Measurements from ENCODE around the gene CLTB.

CLTB gene

GRCh38 chr5:176381979-176382378 is 34.4 kb downstream of the CLTB start:
- no peak for DNase-seq

GRCh38 chr5:176381423-176381822 is 34.9 kb downstream of the CLTB start:
- no peak for DNase-seq

GRCh38 chr5:176379881-176380280 is 36.5 kb downstream of the CLTB start:
- DNase-seq = no peak

DNA sequence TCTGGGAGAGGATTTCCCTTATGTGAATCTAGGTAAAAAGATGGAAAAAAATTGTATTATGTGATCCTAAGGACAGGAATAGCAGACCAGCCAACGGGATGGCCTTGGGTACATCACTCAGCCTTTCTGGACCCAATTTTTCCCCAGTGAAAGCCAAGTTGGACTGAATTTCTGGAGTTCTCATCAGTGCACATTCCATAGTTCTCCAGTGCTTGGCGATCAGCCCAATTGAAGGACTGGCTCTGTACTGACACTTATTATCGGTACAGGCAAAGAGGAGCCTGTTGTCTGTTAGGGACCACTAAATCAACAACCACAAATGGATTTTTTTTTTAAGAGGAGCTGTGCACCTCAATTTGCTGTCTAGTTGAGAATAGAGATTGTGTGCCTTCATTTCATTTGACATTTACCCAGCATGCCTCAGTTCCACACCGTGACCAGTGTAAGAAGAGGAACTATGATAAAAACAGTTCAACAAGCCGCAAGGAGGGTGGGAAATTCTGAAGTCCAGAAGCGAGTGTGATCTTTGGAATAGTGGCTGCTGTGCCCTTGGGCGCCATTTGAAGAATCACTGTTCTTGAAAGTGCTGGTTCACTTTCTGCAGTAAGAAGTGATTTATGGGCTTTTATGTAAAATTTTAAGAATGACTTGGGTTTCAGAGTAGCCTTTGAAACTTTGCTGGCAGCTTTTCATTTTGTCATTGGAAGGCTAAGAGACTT is 43.1 kb downstream of the CLTB start:
- DNase-seq = peak; percentile 7 to 20

DNA sequence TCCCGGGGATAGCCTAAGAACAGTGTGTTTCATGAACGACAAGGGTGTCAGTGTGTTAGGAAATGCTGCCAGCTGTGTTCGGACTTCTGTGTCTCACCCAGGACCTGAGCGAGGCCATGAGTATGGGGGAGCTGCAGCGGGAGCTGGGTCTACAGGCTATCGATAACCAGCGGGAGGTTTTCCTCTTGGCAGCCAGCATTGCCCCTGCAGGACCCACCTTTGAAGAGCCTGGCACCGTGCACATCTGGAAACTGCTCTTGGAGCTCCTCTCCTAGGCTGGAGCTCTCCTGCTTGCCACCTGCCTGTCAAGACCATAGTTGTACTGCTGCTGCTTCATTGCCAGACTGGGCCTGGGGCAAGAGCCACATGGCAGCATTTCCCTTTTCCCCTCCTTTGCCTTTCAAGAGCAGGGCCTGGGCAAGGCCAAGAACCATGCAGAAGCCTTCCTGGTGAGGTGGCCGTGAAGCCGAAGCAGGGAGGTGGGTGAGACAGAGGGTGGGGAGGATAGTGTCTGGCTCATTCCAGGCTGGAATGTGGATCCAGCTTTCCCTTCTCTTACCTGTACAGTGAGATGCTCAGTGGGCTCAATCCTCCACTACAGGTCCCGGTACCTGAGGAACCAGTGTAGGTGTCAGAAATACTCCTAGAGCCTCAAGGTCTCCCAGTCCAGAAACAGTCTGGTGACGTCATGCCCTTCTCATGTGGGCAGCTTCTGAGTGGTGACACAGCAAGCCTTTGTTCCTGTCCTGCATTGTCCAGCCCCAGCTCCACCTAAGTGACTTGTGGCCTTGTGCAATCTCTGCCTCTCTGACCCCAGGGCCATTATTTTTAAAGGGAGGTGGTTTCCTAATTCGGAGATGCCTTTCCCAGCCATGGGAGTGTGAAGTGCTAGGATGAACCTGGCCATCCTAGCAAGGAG is 44.5 kb downstream of the CLTB start:
- DNase-seq = peak; percentile 28 to 69

DNA sequence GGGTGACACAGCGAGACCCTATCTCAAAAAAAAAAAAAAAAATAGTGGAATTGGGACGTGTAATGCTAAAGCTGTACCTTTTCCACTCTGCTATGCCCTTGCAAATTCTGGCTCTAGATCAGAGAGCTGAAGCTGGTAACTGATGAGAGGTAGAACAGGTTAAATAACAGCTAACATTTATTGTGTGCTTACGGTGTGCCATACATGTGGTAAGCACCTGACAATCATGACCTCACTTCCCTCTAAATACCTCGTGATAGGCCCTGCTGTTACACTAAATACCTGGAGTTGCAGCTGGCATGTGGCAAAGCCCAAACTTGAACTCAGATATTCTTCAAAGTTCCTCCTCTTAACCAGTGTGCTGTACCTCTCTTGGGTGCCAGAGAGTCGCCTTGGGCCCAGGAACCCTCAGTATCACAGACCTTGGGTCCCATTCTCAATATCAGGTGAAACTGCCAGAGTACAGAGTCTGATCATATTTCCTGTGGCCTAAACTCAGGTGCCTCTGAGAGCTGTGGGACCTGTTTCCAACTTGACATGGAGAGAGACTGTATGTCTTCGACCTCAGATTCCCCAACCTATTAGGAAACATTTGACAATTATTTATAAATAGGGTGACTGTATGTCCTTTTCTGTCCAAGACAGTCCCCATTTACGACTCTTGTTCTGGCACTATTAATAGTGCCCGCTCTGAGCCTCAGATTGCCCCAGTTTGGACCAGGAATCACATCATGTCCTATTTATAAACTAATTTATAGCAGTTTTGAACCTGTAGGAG is 46.2 kb downstream of the CLTB start:
- no peak for DNase-seq

DNA sequence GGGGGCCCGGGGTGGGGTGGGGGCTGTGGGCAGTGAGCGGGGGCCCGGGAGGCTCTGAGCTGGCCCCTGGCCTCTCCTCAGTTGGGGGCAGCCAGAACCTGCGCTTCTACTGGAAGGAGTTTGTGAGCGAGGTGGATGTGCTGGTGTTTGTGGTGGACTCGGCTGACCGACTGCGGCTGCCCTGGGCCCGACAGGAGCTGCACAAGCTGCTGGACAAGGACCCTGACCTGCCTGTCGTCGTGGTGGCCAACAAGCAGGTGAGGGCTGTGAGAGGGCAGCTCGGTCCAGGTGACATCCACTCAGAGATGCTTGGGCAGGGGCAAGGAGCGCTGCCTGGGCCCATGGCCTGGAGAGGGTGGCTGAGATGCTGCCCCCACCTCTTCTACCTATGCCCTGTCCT is 47.6 kb downstream of the CLTB start:
- DNase-seq = no peak

DNA sequence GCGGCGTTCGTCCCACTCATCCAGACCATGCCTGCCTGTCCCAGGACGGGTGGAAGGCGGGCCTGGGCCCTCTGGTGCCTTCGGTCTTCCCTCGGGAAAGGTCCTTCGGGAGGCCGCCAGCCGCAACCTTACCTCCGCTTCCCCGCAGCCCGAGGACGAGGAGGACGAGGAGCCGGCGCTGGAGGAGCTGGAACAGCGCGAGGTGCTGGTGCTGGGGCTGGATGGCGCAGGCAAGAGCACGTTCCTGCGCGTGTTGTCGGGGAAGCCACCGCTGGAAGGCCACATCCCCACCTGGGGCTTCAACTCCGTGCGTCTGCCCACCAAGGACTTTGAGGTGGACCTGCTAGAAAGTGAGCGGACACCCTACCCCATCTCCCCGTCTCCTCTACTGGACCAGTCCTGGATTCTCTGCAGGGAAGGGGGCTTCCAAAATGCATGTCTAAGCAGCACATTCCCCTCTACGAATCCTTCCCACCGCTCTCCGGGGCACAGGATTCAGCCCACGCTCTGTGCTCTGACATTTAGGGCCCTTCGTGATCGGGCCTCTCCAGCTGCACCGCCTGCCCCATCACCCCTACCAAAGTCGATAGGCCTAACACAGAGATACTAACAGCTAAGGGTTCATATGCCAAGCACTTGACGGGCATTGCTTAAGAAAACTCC is 50.0 kb downstream of the CLTB start:
- no peak for DNase-seq

GRCh38 chr5:176365351-176366231 is 50.7 kb downstream of the CLTB start, which contains the start of gene ARL10:
Gene ARL10, plus strand, starts transcription at chr5:176365487. Its CDS starts 77 bp downstream, at chr5:176365564.
- peak in 1 of 2 donors; percentile 42 for DNase-seq

- no peak for DNase-seq
These were observed 51.5 kb downstream of the CLTB start for GRCh38 chr5:176364765-176365350.

- no peak for DNase-seq
These were observed 54.2 kb downstream of the CLTB start for GRCh38 chr5:176362233-176362490.

DNA sequence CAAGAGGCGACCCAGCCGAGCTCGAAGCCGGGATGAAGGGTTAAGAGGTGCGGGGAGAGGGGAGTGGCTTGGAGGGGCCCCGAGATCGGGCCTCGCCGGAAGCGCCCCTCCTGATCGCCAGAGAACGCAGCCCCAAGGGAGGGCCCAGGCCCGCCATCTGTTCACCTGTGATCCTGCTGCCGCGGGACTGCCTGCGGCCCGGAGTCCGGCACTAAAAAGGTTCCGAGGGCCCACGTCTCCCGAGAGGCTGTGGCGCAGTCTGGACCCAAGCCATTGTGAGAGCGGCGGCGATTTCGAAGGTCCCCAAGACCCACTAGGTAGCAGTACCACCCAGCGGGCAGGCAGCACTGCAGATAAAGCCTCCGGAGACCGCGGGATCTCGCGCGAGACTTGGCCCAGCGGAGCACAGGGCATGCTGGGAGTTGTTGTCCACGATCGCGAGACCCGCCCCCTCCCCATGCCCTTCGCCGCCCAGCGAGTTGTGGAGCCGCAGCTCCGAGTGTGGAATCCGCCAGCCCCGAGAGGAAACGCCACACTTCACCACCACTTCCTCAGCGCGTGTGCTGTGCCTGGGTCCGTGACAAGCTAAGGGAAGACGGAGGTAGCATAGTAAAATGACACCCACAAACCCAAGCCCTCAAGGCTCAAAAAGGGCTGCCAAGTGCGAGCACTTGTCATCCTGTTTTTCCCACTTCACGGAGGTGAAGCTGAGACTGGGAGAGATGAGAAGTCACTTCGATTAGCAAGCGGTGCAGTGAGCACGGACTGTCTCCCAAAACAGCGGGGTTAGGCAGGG is 54.7 kb downstream of the CLTB start, which contains the start of gene KIAA1191:
TSS of gene KIAA1191 (minus strand) at position 328 of the 796 bp plus-strand sequence. CDS start 2,256 bp downstream, outside the sequence.
- DNase-seq = peak; percentile 91 to 95

GRCh38 chr5:176360894-176361436 is 55.4 kb downstream of the CLTB start:
- no peak for DNase-seq

DNA sequence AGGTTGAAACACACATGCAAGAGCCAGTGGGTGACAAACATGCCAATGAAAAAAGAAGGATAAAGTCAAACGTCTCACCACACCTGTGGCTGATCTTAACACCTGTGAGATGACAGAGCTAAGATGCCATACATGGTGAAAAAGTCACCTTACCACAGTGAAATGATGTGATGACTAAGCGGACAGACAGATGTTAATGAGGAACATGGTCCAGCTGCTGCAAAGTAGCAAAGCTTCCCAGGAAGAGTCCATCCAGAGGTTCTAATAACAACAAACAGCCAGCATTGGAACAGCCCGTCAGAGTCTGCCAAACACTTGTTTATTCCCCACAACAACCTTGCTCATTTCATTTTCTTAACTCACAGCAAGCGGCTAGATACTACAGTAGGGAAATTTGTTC is 56.7 kb downstream of the CLTB start:
- no peak for DNase-seq

DNA sequence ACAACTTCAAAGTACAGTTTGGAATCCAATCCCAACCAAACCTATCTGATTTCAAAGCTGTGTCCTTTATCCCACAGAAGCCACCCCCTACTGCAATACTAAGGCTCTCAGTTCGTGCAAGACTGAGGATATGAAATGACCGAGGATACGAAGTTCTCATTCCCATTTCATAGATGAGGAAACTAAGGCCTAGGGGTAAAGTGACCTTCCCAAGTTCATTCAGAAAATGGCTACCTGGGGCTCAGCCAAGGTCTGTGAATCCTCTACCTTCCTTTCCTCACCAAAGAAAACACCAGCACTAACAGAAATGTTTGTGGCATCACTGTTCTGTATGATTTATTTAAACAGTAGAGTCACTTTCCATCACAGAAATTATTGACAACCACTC is 60.2 kb downstream of the CLTB start:
- no peak for DNase-seq

- no peak for DNase-seq
These were observed 60.8 kb downstream of the CLTB start for GRCh38 chr5:176355400-176356178.

- no peak for DNase-seq
These were observed 62.8 kb downstream of the CLTB start for GRCh38 chr5:176353533-176353932.

DNA sequence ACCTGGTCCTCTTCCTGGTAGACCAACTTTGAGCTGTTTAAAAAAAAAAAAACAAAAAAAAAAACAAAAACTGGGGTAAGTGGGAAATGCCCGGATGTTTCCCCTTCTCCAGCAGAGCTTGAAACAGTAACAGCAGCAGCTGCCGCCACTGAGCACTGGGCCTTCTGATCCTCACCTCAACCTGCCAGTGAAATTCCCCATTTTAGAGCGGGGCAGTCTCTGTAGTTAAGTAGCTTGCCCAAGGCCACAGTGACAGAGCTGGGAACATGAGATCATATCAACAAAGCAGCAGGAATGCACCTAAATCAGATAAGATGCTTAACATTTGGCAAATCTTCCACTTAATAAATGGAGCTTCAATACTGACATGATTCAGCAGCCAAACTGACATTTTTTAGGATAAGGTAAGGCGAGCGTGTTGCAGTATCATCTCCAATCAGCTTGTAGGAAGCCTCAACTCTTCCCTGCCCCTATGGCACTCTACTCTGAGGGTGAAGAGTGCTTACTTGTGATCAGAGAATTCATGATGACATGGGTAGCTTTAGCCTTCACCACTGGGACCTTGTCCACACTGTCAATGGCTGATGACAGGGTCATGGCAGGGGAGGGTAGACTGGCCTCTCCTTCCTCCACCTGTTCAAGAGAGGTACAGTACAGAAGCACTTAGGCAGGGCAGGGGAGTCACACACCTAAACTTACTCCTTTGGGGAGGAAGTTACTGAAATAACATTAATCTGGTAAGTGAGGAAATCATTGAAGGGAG is 64.0 kb downstream of the CLTB start:
- DNase-seq = no peak
